Measurements from ENCODE around the gene KIAA1217.

The KIAA1217 gene

GRCh38 chr10:24524314-24524713 is 315.4 kb downstream of the KIAA1217 start:
- CTCF ChIA-PET = interaction anchor here (1.0 kb wide), 1 partner anchor 33 kb away, joined by 7 read pairs; no protein-coding TSS in a partner anchor
- H3K36me3 ChIP-seq (ENCODE audit: control insufficient read depth in 2 of 2, insufficient read depth in 1 of 2, low read length in 2 of 2) = peaks cover 0 to 18% of the 10 kb centered on the region in 2 experiments; a peak in 1 of 3 replicates
- POLR2A ChIA-PET = no interaction called here

GRCh38 chr10:24526085-24526649 is 317.2 kb downstream of the KIAA1217 start:
- H3K36me3 ChIP-seq (ENCODE audit: control insufficient read depth in 2 of 2, insufficient read depth in 1 of 2, low read length in 2 of 2) = peaks cover 4 to 18% of the 10 kb centered on the region in 2 experiments; a peak in 2 of 3 replicates

More at GRCh38 chr10:24524314-24524713, 315.4 kb downstream of the KIAA1217 start:
- H3K4me3 ChIP-seq (ENCODE audit: low read depth, low read length) = no peak overlapping the region
- TF ChIP-seq ZNF223 (tag by site-specific recombination; IDR thresholded peaks at IDR 0.05) (no peak), SP3 (tag by site-specific recombination; IDR thresholded peaks at IDR 0.05) (no peak), ZNF121 (tag by site-specific recombination; IDR thresholded peaks at IDR 0.05) (no peak), HIC1 (tag by site-specific recombination; IDR thresholded peaks at IDR 0.05) (no peak), ZNF704 (tag by site-specific recombination; IDR thresholded peaks at IDR 0.05) (no peak), ZNF155 (tag by site-specific recombination; IDR thresholded peaks at IDR 0.05) (no peak), ZNF394 (tag by site-specific recombination; IDR thresholded peaks at IDR 0.05; ENCODE audit: borderline replicate concordance) (no peak), ZBTB1 (tag by site-specific recombination; IDR thresholded peaks at IDR 0.05) (no peak), ZNF184 (tag by site-specific recombination; IDR thresholded peaks at IDR 0.05) (no peak), ZNF837 (tag by site-specific recombination; IDR thresholded peaks at IDR 0.05) (no peak), ZSCAN4 (tag by site-specific recombination; IDR thresholded peaks at IDR 0.05) (no peak), ZNF571 (tag by site-specific recombination; IDR thresholded peaks at IDR 0.05) (no peak), ZNF76 (tag by site-specific recombination; IDR thresholded peaks at IDR 0.05; ENCODE audit: borderline replicate concordance, low read depth) (no peak), ZSCAN5A (tag by site-specific recombination; IDR thresholded peaks at IDR 0.05) (no peak), ZNF37A (tag by site-specific recombination; IDR thresholded peaks at IDR 0.05) (no peak), ZSCAN16 (tag by site-specific recombination; IDR thresholded peaks at IDR 0.05) (no peak), ZBTB48 (tag by site-specific recombination; IDR thresholded peaks at IDR 0.05) (no peak), ZNF350 (tag by site-specific recombination; IDR thresholded peaks at IDR 0.05) (no peak)
- H3K27ac ChIP-seq (ENCODE audit: extremely low read depth, low read depth, low read length) = no peak overlapping the region
- H3K4me1 ChIP-seq (ENCODE audit: control insufficient read depth, insufficient read depth, low read length) = no peaks in the 10 kb centered on the region
- no peaks in the 10 kb centered on the region for H3K9me3 ChIP-seq (ENCODE audit: control insufficient read depth, insufficient read depth, low read depth, low read length)

More at GRCh38 chr10:24526085-24526649, 317.2 kb downstream of the KIAA1217 start:
- ChIA-PET CTCF (interaction anchor here (0.5 to 0.7 kb wide), 3 partner anchors 141 to 1176 kb away, joined by 3 read pairs; no protein-coding TSS in a partner anchor), POLR2A (no interaction called here)
- TF ChIP-seq ZNF16 (tag by site-specific recombination; IDR thresholded peaks at IDR 0.05; ENCODE audit: low read depth) (no peak), HOXA7 (CRISPR knock-in tag; IDR thresholded peaks at IDR 0.05; ENCODE audit: borderline replicate concordance) (no peak), ZNF2 (tag by site-specific recombination; IDR thresholded peaks at IDR 0.05) (no peak), ZNF214 (tag by site-specific recombination; IDR thresholded peaks at IDR 0.05; ENCODE audit: borderline replicate concordance) (no peak), INSM2 (tag by site-specific recombination; IDR thresholded peaks at IDR 0.05) (no peak), ZNF140 (tag by site-specific recombination; IDR thresholded peaks at IDR 0.05) (no peak), PRDM1 (tag by site-specific recombination; IDR thresholded peaks at IDR 0.05) (no peak)
- Histone ChIP-seq H3K27ac (ENCODE audit: extremely low read depth, low read depth, low read length) (no peak overlapping the region), H3K4me1 (ENCODE audit: control insufficient read depth, insufficient read depth, low read length) (no peaks in the 10 kb centered on the region), H3K9me3 (ENCODE audit: control insufficient read depth, insufficient read depth, low read depth, low read length) (no peaks in the 10 kb centered on the region), H3K4me3 (ENCODE audit: low read depth, low read length) (no peak overlapping the region)
